GM21576 (cell line): ENCODE data around the gene PPP6R1.

ENCODE experiments used
- ATAC-seq: cut with Tn5 transposase; IDR thresholded peaks from one replicate; pipeline ENCODE4 v1.9.1; 2021; ENCODE audit warnings: mild to moderate bottlenecking, moderate library complexity; ENCODE audit not compliant: unreplicated experiment

The PPP6R1 gene

GRCh38 chr19:55197528-55197927 lies 61.3 kb downstream of the PPP6R1 start:
- no peak for ATAC-seq

GRCh38 chr19:55196803-55197202 lies 62.0 kb downstream of the PPP6R1 start:
- ATAC-seq: no peak

GRCh38 chr19:55193481-55193880 lies 65.3 kb downstream of the PPP6R1 start:
- no peak for ATAC-seq

- ATAC-seq: no peak
Observed at GRCh38 chr19:55189403-55189835, 69.4 kb downstream of the PPP6R1 start.

GRCh38 chr19:55188625-55189024 lies 70.2 kb downstream of the PPP6R1 start:
- ATAC-seq: no peak

GRCh38 chr19:55186080-55186479 lies 72.7 kb downstream of the PPP6R1 start:
- ATAC-seq: no peak

- no peak for ATAC-seq
Observed at GRCh38 chr19:55181740-55182139, 77.1 kb downstream of the PPP6R1 start.
